HFF-Myc (cell line): ENCODE results near the gene PLCL1.

ENCODE experiments used
- DNase-seq: peaks from one replicate; pipeline ENCODE4 v3.0.0-alpha.2; 2011; ENCODE audit warnings: low read depth; ENCODE audit errors: extremely low read depth
- H3K4me3 ChIP-seq: replicated peaks from 2 replicates; pipeline ENCODE4 v1.5.1; 2011; ENCODE audit warnings: low read depth, mild to moderate bottlenecking, control low read depth, low read length
- CTCF ChIP-seq: IDR thresholded peaks from 2 replicates; pipeline ENCODE4 v1.5.1; 2012; ENCODE audit warnings: mild to moderate bottlenecking, low read depth, low read length, control low read depth; ENCODE audit errors: missing control alignments

PLCL1 gene

GRCh38 chr2:198137733-198138132 is 333.3 kb downstream of the PLCL1 start:
- no peak overlapping the region for H3K4me3 ChIP-seq
- no peak for DNase-seq
- no peak for TF ChIP-seq CTCF

- H3K4me3 ChIP-seq, result no peak overlapping the region
- TF ChIP-seq CTCF, result no peak
- no peak for DNase-seq
These were observed 337.3 kb downstream of the PLCL1 start for GRCh38 chr2:198141726-198142125.

- TF ChIP-seq CTCF, result no peak
- H3K4me3 ChIP-seq, result no peak overlapping the region
- DNase-seq, result no peak
These were observed 338.8 kb downstream of the PLCL1 start for GRCh38 chr2:198143156-198143555.

- no peak for TF ChIP-seq CTCF
- H3K4me3 ChIP-seq, result no peak overlapping the region
- no peak for DNase-seq
These were observed 339.4 kb downstream of the PLCL1 start for GRCh38 chr2:198143793-198144192.

GRCh38 chr2:198144660-198145059 is 340.3 kb downstream of the PLCL1 start:
- no peak overlapping the region for H3K4me3 ChIP-seq
- no peak for TF ChIP-seq CTCF
- no peak for DNase-seq

GRCh38 chr2:198146346-198146940 is 342.1 kb downstream of the PLCL1 start:
- no peak for TF ChIP-seq CTCF
- DNase-seq, result no peak
- H3K4me3 ChIP-seq, result no peak overlapping the region

GRCh38 chr2:198157314-198157713 is 352.9 kb downstream of the PLCL1 start:
- no peak for TF ChIP-seq CTCF
- DNase-seq, result no peak
- no peak overlapping the region for H3K4me3 ChIP-seq
